ENCODE measurements around the gene KIN. TPM values are rescaled to one million over a fixed set of nuclear protein-coding genes. Genes with fewer than 3 reads are reported as not detected.

The KIN gene, protein sequence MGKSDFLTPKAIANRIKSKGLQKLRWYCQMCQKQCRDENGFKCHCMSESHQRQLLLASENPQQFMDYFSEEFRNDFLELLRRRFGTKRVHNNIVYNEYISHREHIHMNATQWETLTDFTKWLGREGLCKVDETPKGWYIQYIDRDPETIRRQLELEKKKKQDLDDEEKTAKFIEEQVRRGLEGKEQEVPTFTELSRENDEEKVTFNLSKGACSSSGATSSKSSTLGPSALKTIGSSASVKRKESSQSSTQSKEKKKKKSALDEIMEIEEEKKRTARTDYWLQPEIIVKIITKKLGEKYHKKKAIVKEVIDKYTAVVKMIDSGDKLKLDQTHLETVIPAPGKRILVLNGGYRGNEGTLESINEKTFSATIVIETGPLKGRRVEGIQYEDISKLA
- total RNA-seq (2012; rRNA removed) (3.0 and 6.1 TPM in 2 replicates), polyA plus RNA-seq (2012; rRNA removed) (4.2 and 6.4 TPM in 2 replicates), Bru-seq, nascent RNA (percentile 88 among the genes with signal in this experiment), BruChase-seq, experiment 1, labeled RNA remaining after a 6-hour chase (percentile 81 among the genes with signal in this experiment), BruChase-seq, experiment 2, labeled RNA remaining after a 2-hour chase (percentile 84 among the genes with signal in this experiment)
- 0.41 and 0.61 TPM in 2 replicates for polyA plus RNA-seq (2012; cell fraction: cytosol; rRNA removed)
- polyA plus RNA-seq (2012; cell fraction: nucleus; rRNA removed; ENCODE audit: low replicate concordance), result 1.6 and 8.8 TPM in 2 replicates
- long read RNA-seq, full-length matches to known transcripts, result 6 of 9 reads
- long read RNA-seq, partial matches to known transcripts, result 2 of 9 reads
- long read RNA-seq, other reads (novel, unspliced or antisense), result 1 of 9 reads

DNA sequence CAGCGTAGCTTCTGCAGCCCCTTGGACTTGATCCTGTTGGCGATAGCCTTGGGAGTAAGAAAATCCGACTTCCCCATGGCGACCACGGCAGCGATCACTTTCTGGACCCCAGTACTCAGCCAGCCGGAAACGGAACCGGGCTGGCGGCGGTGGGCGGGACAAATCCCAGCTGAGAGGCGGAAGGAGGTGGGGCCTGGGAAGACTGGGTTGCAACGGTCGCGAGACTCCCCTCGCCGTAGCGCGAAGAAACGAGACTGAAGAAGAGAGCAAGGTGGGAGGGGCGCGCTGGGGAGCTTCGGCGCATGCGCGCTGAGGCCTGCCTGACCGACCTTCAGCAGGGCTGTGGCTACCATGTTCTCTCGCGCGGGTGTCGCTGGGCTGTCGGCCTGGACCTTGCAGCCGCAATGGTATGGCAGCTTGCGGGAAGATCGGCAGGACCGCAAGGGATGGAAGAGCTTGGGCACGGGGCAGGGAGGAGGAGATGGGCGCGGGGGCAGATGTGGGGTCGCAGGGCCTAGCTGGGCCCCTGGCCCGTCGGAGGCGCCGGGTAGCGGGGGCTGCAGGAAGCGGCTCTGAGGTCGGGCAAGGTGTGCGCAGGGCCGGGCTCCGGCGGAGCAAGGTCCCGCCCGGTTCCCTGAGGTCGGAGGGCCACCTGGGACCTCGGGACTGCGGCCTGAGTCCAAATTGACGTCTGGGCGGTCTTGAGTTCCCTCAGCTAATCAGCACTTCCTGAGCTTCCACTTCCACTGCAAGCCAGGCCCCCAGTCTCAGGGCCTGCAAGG lies at the start of gene KIN, which contains the start of gene ATP5F1C:
KIN (minus strand) TSS at position 137 of the 782 bp plus-strand sequence; CDS start at position 77, 60 bp downstream.
ATP5F1C (plus strand) TSS at position 321 of the 782 bp plus-strand sequence; CDS start at position 352, 31 bp downstream.
- ChIA-PET CTCF (no interaction called here), POLR2A (ENCODE audit: unreplicated experiment) (interaction anchor here (0.9 to 1.0 kb wide), 2 partner anchors 10 to 11 kb away, joined by 5 to 6 read pairs; no protein-coding TSS in a partner anchor)
- Histone ChIP-seq H3K9me3 (ENCODE audit: control insufficient read depth, insufficient read depth, low read length) (no peaks in the 10 kb centered on the region), H3K4me2 (ENCODE audit: low read depth, low read length) (peak within 1 kb of the TSS; percentile 98), H2BK5ac (ENCODE audit: low read depth, low read length, poor library complexity, severe bottlenecking) (peak within 1 kb of the TSS; percentile 81), H4K5ac (ENCODE audit: low read depth, low read length) (peak within 1 kb of the TSS; percentile 67), H2BK15ac (ENCODE audit: low read depth, low read length) (no peak within 1 kb of the TSS), H3K18ac (ENCODE audit: low read depth, low read length) (peak within 1 kb of the TSS; percentile 83), H3K79me1 (ENCODE audit: low read depth in 1 of 2, low read length in 2 of 2) (peaks cover 2 to 50% of the 10 kb centered on the region in 2 experiments; a peak in 2 of 4 replicates), H3K4me1 (ENCODE audit: control insufficient read depth, insufficient read depth, low read length) (peaks cover 1% of the 10 kb centered on the region; the same call in 1 of the 2 replicates), H3K36me3 (ENCODE audit: control insufficient read depth, insufficient read depth, low read length) (no peaks in the 10 kb centered on the region; the same call in none of the 2 replicates), H3K9me1 (ENCODE audit: insufficient read depth, low read length) (0 out of 2 replicates have a peak, but pooled peaks cover 7% of the 10 kb centered on the region), H4K8ac (ENCODE audit: low read depth in 2 of 2, low read length in 2 of 2) (peak within 1 kb of the TSS; percentile 88 to 98), H2AFZ (replicated peaks; ENCODE audit: low read length, poor library complexity) (peak within 1 kb of the TSS; percentile 94), H2AK5ac (ENCODE audit: low read depth, low read length) (peak within 1 kb of the TSS; percentile 92), H2BK120ac (ENCODE audit: low read depth, low read length) (peak within 1 kb of the TSS; percentile 48; the same call in 1 of the 2 replicates), H2BK20ac (ENCODE audit: low read depth, low read length) (no peak within 1 kb of the TSS), H3K27me3 (ENCODE audit: control insufficient read depth, insufficient read depth, low read length) (no peaks in the 10 kb centered on the region), H3K27ac (ENCODE audit: insufficient read depth, low read length) (peak within 1 kb of the TSS; percentile 92), H3K9ac (ENCODE audit: low read depth, low read length) (peak within 1 kb of the TSS; percentile 95), H4K91ac (ENCODE audit: insufficient read depth, low read depth, low read length) (peak within 1 kb of the TSS; percentile 71), H4K20me1 (ENCODE audit: insufficient read depth, low read length) (peaks cover 52% of the 10 kb centered on the region), H2AK9ac (replicated peaks; ENCODE audit: low read depth, low read length, poor library complexity) (peak within 1 kb of the TSS; percentile 95), H3K14ac (replicated peaks; ENCODE audit: low read depth, low read length) (peak within 1 kb of the TSS; percentile 97), H3K23ac (ENCODE audit: low read depth, low read length) (peak within 1 kb of the TSS; percentile 89), H3K4me3 (ENCODE audit: insufficient read depth, low read depth, low read length) (peak within 1 kb of the TSS; percentile 84), H3K4ac (ENCODE audit: low read depth, low read length) (peak within 1 kb of the TSS; percentile 93), H3K56ac (ENCODE audit: extremely low read depth, insufficient read depth, low read length) (peak within 1 kb of the TSS; percentile 96)
- BruUV-seq (replicated peaks), result no TSS peak
- DNase-seq (peak; percentile 95), ATAC-seq (ENCODE audit: low read depth) (peak; percentile 96)
- in situ Hi-C loops (cut with MboI; ENCODE audit: low sequenced_read_pairs), result loop anchor here (25.0 kb wide), 1 partner anchor 1051 kb away; no protein-coding TSS in a partner anchor
- dilution Hi-C loops (cut with HindIII; ENCODE audit: low sequenced_read_pairs, unreplicated experiment), result no loop called here
- intact Hi-C loops (cut with micrococcal nuclease), result no loop called here
- TF ChIP-seq POLR2A (IDR thresholded peaks at IDR 0.05; ENCODE audit: low read depth, low read length), result peak; percentile 73
- TF ChIP-seq MXI1 (IDR thresholded peaks at IDR 0.05; ENCODE audit: borderline replicate concordance, low read depth, low read length), result 0 out of 2 replicates have a peak, but pooled peaks have one; percentile 9
- no peak for TF ChIP-seq RAD21 (IDR thresholded peaks at IDR 0.05; ENCODE audit: low read length)
- peak; percentile 75; the same call in 1 of the 2 replicates for TF ChIP-seq MAZ (IDR thresholded peaks at IDR 0.05; ENCODE audit: borderline replicate concordance, low read depth, low read length)
- TF ChIP-seq, protein P1, sequence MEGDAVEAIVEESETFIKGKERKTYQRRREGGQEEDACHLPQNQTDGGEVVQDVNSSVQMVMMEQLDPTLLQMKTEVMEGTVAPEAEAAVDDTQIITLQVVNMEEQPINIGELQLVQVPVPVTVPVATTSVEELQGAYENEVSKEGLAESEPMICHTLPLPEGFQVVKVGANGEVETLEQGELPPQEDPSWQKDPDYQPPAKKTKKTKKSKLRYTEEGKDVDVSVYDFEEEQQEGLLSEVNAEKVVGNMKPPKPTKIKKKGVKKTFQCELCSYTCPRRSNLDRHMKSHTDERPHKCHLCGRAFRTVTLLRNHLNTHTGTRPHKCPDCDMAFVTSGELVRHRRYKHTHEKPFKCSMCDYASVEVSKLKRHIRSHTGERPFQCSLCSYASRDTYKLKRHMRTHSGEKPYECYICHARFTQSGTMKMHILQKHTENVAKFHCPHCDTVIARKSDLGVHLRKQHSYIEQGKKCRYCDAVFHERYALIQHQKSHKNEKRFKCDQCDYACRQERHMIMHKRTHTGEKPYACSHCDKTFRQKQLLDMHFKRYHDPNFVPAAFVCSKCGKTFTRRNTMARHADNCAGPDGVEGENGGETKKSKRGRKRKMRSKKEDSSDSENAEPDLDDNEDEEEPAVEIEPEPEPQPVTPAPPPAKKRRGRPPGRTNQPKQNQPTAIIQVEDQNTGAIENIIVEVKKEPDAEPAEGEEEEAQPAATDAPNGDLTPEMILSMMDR (conservative IDR thresholded peaks at IDR 0.05; ENCODE audit: low read depth, low read length), result no peak
- no peak for TF ChIP-seq RCOR1 (IDR thresholded peaks at IDR 0.05; ENCODE audit: insufficient replicate concordance, low read length)
- no peak for TF ChIP-seq NFE2L2 (IDR thresholded peaks at IDR 0.05; ENCODE audit: low read depth, low read length)
- no peak for TF ChIP-seq CEBPB (IDR thresholded peaks at IDR 0.05; ENCODE audit: low read depth, low read length)
- WGBS, 2 experiments (ENCODE audit: extremely low coverage in 2 of 2, insufficient read length in 1 of 2), result 0% methylated on average over 22 of the region's 59 CpGs; no CpG with 5 or more reads in 1 of the 2 experiments

Measured in IMR-90 (cell line).